ENCODE data around the gene ZNF547.

DNA sequence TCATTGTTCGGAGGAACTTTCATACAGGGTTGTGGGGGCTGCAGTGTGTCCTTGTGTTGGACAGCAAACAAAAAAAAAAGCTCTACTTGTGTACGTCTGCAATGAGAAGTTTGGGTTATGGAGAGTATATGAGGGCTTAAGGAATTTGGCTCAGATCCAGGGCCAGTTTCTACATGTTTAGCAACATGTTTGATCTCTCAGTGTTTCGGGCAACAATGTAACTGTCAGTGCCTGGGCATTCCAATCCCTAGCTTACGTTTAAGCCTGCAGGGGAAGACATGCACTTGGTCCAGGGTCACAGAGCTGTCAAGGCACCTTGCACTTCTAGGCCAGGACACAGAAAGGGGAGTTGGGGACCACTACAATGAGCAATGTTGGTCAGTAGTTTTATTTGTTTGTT, 29.2 kb upstream of the ZNF547 start:
- TF ChIP-seq, protein P1, sequence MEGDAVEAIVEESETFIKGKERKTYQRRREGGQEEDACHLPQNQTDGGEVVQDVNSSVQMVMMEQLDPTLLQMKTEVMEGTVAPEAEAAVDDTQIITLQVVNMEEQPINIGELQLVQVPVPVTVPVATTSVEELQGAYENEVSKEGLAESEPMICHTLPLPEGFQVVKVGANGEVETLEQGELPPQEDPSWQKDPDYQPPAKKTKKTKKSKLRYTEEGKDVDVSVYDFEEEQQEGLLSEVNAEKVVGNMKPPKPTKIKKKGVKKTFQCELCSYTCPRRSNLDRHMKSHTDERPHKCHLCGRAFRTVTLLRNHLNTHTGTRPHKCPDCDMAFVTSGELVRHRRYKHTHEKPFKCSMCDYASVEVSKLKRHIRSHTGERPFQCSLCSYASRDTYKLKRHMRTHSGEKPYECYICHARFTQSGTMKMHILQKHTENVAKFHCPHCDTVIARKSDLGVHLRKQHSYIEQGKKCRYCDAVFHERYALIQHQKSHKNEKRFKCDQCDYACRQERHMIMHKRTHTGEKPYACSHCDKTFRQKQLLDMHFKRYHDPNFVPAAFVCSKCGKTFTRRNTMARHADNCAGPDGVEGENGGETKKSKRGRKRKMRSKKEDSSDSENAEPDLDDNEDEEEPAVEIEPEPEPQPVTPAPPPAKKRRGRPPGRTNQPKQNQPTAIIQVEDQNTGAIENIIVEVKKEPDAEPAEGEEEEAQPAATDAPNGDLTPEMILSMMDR (conservative IDR thresholded peaks at IDR 0.05; ENCODE audit: low read length): no peak
- TF ChIP-seq EZH2phosphoT487 (IDR thresholded peaks at IDR 0.05; ENCODE audit: borderline replicate concordance): no peak

Data from Loucy (cell line).